Amygdala (tissue), 56 donors: Measurements from ENCODE around the gene STX12.
A peak's percentile ranks its signal among the peaks of the same experiment; 100 is the strongest.
"Not testable (repeated sequence)": the region's sequence is repeated elsewhere in the genome, so short reads cannot be mapped to it uniquely, and the experiment has no call there.

Source experiments
- DNase-seq, 56 donors: peaks; one replicate each; lab custom pipeline; 2025; lab: John Stamatoyannopoulos, UW

The STX12 gene

GRCh38 chr1:27773826-27774445 is 917 bp downstream of the STX12 start:
- DNase-seq, result peak in 1 of 56 donors; percentile 25

DNA sequence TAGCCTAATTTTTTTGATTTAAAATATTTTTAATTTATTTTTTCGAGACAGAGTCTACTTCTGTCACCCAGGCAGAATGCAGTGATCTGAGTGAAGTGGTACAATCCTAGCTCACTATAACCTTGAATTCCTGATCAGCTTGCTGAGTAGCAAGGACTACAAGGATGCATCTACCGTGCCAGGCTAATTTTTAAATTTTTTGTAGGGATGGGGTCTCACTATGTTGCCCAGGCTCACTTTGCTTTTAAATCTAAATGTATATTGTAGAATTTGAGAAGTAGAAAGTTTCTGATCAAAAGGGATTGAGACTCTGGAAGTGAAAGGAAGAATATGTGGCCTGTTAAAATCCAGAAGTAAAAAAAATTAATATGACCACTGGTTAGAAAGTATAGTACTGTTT is 1.6 kb downstream of the STX12 start:
- DNase-seq, result no peak

GRCh38 chr1:27775336-27775735 is 2.3 kb downstream of the STX12 start:
- DNase-seq, result not testable (repeated sequence)

DNA sequence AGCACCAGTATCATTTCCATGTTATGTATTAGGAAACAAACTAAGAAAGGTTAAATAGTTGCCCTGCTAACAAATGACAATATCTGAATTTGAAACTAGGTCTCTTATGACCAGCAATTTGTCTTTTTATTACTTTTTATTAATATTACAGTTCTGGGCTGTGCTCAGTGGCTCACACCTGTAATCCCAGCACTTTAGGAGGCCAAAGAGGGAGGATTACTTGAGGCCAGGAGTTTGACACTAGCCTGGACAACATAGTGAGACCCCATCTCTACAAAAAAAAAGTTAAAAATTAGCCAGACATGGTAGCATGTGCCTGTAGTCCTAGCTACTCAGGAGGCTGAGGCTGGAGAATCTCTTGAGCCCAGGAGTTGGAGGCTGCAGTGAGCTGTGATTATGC is 3.3 kb downstream of the STX12 start:
- not testable (repeated sequence) for DNase-seq

DNA sequence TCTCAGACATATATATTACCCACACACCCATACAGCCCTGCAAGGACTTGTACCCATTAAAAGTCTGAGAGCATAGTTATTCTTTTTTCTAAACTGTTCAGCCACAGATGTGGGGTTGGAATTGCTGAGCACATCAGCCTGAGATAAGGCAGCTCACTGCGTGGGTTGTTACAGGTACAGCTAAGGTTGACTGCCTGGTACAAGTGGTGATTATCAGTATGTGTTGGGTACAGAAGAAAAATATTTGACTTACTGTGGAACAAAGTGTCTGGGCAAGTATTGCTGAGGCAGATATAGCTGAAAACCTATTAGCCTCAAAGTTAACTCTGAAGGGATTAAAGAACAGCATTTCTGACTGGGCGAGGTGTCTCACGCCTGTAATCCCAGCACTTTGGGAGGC is 5.0 kb downstream of the STX12 start:
- no peak for DNase-seq

GRCh38 chr1:27779122-27779521 is 6.1 kb downstream of the STX12 start:
- no peak for DNase-seq

- no peak for DNase-seq
These were observed 9.9 kb downstream of the STX12 start for GRCh38 chr1:27782950-27783349.

GRCh38 chr1:27784700-27785099 is 11.7 kb downstream of the STX12 start:
- DNase-seq, result no peak

GRCh38 chr1:27785781-27786455 is 12.9 kb downstream of the STX12 start:
- DNase-seq, result no peak

DNA sequence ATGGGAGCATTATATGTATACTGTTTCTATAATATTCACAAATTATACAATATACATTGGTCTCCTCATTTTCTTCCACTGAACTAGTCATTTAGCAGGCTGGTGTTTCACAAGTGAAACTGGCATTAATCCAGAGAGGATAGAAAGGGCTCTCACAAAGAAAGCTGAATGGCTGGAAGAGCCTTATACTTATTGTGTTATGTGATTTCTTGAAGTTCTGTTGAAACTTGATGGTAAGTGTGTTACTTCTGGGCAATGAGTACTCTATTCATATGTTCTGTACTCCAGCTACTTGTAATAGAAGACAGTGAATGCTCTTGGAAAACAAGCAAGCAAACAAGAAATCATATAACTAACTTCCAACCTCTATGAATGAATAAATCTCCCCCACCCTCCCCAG is 14.9 kb downstream of the STX12 start:
- no peak for DNase-seq

GRCh38 chr1:27789540-27790041 is 16.6 kb downstream of the STX12 start:
- DNase-seq, result no peak

DNA sequence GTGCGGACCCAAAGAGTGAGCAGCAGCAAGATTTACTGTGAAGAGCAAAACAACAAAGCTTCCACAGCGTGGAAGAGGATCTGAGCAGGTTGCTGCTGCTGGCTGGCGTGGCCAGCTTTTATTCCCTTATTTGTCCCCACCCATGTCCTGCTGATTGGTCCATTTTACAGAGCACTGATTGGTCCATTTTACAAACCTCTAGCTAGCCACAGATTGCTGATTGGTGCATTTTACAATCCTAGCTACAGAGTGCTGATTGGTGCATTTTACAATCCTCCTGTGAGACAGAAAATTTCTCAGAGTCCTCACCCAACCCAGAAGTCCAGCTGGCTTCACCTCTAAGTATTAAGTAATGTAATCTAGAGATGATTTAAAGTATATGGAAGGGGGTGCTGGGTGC is 17.3 kb downstream of the STX12 start:
- not testable (repeated sequence) for DNase-seq

GRCh38 chr1:27795601-27796000 is 22.6 kb downstream of the STX12 start:
- DNase-seq, result no peak

GRCh38 chr1:27804791-27805190 is 31.8 kb downstream of the STX12 start:
- no peak for DNase-seq

DNA sequence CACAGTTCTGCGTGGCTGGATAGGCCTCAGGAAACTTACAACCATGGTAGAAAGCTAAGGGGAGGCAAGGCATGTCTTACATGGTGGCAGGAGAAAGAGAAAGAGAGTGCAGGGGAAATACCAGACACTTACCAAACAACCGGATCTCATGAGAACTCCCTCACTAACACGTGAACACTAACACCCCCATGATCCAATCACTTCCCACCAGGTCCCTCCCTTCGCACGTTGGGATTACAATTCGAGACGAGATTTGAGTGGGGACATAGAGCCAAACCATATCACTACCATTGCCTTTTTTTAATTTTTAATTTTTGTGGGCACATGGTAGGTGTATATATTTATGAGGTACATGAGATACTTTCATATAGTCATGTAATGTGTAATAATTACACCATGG is 33.7 kb downstream of the STX12 start:
- DNase-seq, result no peak

DNA sequence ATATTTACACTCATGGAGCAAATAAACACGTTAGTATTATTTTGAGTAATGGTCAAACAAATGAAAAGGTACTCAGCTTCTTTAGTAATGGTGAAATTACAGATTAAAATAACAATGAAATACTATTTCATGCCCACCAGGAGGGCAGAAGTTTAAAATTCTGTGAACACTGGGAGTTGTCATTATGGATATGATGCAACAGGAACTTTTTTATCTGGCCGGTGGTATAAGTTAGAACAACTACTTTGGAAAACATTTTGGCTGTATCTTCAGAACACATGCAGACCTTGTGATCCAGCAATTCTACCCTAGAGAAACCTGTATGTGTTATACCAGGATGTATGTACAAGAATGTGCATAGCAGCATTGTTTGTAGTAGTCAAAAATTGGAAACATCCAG is 34.4 kb downstream of the STX12 start:
- no peak for DNase-seq

DNA sequence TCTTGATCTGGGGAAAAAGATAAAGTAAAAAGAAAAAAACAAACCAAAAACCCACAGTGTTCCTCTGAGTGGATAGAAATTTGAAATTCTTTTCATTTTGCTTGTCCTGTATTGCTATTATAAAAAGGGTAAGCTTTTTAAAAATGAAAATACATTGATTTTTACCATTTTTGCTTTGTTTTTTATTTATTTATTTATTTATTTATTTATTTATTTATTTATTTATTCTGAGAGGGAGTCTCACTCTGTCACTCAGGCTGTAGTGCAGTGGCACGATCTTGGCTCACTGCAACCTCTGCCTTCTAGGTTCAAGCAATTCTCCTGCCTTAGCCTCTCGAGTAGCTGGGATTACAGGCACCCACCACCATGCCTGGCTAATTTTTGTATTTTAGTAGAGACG is 35.1 kb downstream of the STX12 start:
- DNase-seq, result not testable (repeated sequence)

GRCh38 chr1:27809883-27810282 is 36.9 kb downstream of the STX12 start:
- no peak for DNase-seq

- no peak for DNase-seq
These were observed 38.9 kb downstream of the STX12 start for GRCh38 chr1:27811741-27812500.

DNA sequence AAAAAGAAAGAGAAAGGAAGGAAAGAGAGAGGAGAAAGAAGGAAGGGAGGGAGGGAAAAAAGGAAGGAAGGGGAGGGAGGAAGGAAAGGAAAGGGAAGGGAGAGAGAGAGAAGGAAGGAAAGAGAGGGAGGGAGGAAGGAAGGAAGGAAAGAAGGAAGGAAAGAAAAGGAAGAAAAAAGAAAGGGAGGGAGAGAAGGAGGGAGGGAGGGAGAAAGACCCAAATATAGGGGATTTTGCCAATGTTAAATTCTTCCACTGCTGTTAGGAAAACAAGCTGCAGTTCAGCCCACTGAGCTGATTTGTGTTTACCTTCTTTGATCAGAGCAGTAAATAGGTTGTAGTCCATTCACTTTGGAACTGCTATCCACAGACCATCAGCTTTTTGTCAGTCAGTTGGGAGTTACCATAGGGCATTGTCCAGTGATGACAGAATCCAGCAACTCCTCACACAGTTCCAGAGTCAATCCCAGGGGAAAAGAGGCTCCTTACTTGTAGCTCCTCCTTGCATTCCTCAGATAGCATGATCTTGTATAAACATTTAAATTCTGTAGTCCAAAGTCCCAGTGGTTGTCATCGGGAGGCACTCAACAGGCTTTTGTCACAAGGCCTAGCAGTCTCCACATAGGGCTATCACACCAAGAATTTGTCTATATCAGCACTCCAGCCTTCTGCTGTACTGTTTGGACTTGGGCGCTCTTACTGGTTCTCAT is 44.1 kb downstream of the STX12 start:
- no peak for DNase-seq

DNA sequence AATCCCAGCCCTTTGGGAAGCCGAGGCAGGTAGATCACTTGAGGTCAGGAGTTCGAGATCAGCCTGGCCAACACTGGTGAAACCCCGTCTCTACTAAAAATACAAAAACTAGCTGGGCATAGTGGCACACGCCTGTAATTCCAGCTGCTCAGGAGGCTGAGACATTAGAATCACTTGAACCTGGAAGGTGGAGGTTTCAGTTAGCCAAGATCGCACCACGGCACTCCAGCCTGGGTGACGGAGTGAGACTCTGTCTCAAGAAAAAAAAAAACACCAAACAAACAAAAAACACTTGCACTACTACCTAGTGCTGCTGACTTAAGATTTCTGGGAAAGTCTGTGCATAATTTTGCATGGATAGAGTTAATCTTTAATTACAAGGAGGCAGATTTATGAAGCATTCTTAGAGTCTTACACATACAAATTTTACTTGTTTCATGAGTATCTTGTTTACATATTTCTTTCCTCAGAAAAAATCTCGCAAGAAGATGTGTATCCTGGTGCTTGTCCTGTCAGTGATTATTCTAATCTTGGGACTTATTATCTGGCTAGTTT is 48.8 kb downstream of the STX12 start:
- no peak for DNase-seq
